UCSD-AML1 (cell line): ENCODE results near the gene TTYH3.

Experiments
- DNase-seq: peaks from one replicate; lab custom pipeline; 2025; ENCODE audit not compliant: unreplicated experiment; lab: John Stamatoyannopoulos, UW

Gene TTYH3

DNA sequence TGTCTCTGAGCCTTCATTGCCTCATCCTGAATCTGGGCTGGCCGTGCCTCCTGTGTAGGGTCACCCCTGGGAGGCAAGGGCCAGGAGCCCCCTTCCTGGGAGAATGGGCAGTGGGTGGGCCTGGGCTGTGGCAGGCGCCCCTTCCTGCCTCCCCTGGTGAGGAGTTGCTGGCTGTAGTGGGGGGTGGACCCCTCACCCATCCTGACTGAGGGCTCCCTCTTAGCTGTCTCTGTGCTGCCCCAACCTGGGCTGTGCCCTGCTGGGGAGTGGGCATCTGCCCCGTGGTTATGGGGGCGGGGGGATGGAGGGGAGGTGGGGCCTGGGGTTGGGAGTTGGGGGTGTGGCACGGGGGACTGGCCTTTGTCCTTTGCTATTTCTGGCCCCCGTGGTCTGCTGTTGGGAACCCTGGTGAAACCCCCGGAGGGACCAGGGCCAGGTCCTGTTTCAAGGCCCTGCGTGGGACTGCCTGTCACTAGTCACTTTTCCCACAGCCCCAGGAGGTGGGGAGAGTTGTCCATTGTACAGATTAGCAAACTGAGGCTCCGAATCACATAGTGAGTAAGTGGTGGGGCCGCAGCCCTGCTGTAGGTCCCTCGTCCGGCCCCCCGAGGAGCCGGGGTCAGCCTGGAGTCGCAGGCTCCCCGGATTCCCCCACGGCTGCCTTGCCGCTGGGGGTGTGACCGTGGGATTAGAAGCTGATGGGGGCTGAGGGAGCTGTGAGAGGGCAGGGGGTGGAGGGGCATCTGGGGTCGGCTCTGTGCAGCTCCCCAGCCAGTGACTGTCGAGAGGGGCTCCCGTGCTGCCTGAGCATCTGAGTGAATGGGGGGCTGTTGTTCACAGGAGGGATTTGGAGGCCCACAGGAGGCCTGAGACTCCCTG, 2.7 kb downstream of the TTYH3 start:
- DNase-seq, result no peak

DNA sequence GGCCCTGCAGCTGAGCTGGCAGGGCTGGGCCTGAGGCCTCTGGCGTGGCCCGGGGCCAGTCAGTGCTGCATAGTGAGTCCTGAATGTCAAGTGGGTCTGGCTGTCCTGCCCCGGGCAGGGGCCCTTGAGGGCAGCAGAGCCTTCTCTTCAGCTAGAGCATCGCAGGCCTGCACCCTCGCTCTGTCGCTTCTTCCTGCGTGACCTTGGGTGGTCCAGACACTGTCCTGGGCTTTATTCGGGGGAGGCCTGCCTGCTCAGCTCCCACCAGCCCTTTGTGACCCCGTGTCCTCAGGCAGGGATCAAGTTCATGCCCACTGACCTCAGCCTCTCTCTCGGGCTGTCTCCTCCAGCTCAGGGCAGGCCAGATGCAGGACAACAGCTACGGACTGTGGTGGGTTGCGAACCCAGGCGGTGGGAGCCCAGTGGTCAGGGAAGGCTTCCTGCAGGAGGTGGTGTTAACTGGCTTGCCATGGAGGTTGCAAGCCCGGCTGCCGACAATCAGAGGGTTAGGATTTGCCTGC, 3.4 kb downstream of the TTYH3 start:
- no peak for DNase-seq

GRCh38 chr7:2635810-2636701, 4.3 kb downstream of the TTYH3 start:
- no peak for DNase-seq

DNA sequence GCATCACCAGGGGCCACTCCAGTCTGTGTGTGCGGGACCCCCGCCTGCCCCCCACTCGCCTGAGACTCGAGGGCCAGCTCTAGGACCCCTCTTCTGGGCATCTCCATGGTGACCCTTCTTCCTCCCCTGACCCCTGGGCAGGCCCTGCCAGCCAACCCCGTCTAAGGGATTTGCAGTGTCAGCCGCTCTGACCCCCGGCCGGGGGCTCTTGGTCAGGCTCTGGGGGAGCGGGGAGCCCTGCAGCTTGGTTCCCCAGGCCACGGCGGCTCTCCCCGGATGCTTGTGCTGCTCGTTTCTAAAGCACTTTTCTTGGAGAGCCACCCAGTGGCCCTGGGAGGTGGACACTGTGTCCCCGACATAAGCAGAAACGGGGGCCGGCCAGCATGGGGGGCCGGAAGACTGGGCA, 5.3 kb downstream of the TTYH3 start:
- DNase-seq, result no peak

DNA sequence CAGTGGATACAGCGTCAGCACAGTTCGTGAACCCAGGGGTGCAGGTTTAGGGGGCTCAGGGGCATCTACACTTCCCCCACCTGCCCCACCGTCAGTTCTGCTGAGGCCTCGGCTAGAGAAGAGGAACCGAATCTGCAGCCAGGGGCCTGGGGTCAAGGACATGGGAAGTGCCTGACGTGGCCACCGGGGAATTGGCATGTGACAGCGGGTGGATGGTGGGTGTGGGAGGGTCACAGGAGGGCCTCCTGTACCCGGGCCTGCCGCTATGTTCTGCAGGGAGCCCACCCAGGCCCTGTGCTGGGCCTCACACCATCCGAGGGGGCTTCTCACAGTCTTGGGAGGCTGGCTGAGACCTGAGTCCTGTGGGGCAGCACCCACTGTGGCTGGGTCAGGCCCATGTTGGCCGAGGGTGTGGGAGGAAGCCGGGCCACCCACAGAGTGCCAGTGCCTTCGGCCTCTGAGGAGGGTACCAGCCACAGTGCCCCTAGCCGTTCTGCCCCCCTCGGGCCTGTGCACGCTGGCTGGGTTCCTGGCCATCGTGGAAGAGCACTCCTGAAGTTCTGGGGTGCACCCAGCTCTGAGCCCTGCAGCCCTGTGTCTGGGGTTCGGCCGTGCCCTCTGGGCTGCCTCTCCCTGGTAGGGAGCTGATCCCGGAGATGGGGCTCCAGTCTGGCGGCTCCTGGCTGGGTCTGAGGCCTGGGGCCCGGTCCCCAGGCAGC, 5.9 kb downstream of the TTYH3 start:
- DNase-seq, result peak; percentile 17

- no peak for DNase-seq
These were observed 6.6 kb downstream of the TTYH3 start for GRCh38 chr7:2638224-2638991.

GRCh38 chr7:2639181-2639681, 7.4 kb downstream of the TTYH3 start:
- no peak for DNase-seq

- DNase-seq, result no peak
These were observed 8.1 kb downstream of the TTYH3 start for GRCh38 chr7:2639695-2640481.

DNA sequence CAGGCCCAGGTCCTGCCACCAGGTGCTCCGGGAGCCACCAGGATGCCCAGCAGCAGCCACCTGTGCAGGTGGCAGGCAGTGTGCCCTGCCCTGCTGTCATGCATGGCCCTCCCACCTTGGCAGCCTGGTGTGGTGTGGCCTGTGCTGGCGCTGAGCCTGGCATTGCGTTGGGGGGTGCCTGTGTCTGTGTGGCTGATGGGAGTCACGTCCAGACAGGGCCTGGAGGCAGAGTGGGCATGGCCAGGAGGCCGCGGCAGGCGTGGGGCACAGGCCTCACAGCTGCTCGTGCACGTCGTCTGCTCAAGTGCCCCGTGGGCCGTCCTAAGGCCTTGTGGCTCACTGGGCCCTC, 8.7 kb downstream of the TTYH3 start:
- DNase-seq, result no peak

DNA sequence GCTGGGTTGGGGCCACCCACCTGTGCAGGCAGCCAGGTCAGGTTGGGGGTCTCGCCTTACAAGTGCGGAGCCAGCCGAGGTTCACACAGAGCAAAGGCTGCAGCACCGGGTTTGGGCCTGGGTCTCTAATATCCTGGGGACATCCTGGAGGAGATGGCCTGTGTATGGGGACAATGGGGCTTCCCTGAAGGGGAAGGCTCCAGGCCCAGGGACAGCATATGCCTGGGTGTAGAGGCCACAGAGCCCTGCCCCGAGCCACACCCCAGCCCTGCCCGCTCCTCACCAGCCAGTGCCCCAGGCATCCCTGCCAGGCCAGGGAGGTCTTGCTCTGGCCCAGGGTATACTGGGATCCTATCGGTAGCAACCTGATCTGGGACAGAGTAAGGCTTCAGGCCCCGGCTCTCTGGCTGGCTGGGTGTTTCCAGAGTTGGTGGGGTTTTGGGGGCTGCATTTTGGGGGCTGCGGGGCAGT, 9.1 kb downstream of the TTYH3 start:
- no peak for DNase-seq

DNA sequence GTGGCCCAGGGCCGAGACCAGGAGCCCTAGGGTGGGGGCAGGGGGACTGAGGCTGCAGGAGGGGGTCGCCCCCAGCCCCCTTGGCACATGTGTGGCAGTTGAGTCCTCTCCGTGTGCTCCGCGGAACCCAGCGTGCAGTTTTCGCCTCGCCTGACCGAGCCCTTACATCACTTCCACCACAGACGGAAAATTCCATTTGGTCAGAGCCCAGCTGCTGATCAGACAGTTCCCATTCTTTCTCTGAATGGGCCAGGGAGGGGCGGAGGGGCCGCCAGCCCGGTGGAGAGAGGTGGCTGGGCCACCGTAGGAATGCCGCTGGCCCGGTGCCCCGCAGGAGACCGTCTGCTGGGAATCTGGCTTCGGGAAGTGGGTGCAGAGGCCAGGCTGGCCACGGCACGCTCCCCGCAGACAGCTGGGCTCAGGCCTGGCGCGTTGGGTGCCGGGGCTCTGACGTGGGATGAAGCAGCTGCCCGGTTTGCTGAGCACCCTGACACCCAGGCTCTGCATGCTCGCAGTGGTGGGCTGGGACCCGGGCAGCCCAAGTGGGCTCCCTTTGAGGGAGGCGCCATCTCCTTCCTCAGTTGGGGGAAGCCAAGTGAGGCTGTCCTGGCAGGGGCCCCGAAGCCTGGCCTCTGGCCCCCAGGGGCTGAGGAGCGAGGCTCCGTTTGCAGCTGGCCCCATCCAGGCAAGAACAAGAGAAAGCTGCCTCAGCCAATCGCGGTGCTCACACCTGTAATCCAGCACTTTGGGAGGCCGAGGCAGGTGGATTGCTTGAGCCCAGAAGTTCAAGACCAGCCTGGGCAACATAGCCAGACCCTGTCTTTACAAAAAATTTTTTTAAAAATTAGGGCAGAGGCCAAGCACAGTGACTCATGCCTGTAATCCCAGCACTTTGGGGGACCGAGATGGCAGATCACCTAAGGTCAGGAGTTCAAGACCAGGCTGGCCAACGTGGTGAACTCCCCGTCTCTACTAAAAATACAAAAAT, 9.9 kb downstream of the TTYH3 start:
- peak; percentile 26 for DNase-seq

DNA sequence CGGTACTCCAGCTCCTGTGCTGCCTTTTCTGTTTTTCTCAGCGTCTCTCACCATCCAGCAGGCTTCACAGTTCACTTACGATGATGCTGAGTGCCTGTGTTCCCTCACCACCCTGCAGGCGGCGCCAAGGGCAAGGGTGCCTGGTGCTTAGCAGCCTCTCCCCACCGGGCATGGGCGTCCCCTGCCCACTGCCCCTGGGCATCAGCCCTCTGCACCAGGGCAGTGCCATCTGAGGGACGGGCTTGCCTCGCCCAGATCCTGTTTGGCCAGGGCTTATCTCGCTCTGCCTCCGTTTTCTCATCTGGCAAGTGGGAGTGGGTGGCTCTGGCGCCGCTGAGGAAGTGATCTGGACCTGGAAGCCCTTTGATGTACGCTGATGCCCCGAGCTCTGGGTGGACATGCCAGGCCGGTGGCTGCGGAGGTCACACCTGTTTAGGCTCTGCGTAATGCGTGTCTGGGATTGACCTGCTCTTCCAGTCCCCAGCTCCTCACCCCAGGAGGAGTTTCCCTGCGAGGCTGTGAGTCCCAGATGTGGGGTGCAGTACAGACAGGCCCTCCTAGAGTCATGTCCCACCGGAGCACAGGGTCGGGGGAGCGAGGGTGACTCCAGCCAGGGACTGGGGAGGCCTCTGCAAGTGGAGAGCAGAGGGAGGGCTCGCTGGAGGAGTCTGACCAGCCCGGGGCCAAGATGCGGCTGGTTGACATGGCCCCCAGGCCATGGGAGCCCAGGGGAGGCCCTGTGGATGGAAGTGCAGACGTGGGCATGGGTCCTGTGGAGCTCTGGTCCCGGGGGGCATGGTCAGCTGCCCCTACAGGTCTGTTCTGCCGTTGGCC, 11.8 kb downstream of the TTYH3 start:
- DNase-seq, result peak; percentile 22

DNA sequence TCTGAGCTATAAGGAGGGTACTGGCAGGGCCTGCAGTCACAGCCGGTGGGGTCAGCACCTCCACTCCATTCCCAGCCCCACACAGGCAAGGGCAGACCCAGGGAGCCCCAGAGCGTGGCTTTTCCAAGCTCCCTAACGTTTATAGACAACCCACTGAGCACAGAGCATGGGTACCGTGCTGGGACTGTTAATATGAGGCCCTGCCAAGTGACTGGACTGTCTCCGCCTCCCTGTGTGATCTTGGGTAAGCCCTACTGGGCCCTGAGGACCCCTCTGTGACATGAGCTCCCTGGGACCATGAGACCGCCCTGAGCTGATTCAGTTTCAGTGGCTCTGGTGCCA, 12.4 kb downstream of the TTYH3 start:
- DNase-seq, result no peak

DNA sequence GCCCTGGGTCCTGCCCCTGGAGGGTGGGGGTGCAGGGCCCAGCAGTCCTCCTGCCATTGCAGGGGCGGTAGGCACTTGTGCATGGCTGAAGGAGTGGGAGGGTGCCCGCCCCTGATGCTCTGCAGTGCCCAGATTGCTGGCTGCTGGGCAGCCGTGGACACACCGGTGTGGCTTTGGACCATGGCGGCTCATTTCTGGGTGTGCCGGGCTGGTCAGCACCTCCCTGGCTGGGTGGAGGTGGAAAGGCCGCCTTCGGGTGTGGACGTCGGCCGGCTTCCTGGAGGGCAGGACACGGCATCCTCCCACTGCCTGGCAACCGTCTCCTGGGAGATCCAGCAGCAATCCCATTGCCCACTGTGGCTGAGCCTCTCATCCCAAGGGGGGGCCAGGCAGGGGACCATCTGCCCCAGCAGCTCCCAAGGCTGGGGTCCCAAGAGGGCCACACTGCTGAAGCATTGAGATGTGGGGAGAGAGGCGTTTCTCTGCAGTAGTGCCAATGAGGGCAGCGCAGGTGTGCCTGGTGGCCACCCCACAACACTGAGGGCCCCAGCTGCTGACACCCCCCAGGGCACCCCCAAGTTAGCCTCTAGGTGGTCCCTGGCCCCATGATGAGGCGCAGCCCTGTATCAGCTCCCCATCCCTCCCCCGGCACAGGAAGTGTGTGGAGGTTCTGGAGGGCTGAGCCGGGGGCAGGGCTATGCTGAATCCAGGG, 12.9 kb downstream of the TTYH3 start:
- no peak for DNase-seq

- peak; percentile 65 for DNase-seq
These were observed 13.6 kb downstream of the TTYH3 start for GRCh38 chr7:2645274-2645868.

DNA sequence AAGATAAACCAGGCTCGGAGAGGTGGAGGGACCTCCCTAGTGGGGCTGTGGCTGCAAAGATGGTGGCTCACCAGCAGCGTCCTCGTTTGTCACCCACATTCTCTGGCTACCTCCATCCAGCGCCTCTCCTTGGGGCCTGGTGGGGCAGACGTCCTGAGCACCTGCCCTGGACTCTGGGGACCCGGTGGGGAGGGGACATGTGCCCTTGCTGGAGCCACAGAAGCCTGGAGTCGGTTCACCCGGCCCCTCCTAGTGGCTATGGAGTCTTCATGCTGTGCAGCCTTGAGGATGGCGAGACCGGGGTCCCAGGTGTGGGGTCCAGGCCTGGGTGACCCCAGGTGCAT, 14.5 kb downstream of the TTYH3 start:
- DNase-seq, result no peak
